Stimulated activated CD8-positive, alpha-beta memory T cell treated with anti-CD3 and anti-CD28 coated beads, Interleukin-12 subunit alpha, Interleukin-12 subunit beta, amount 100 ng/mL, for 24 hours (primary cell): ENCODE data around the gene PDLIM1.

ENCODE experiments used
- DNase-seq: peaks from one replicate; pipeline ENCODE4 v3.0.0-alpha.2; 2020; ENCODE audit errors: extremely low read depth

PDLIM1 gene

DNA sequence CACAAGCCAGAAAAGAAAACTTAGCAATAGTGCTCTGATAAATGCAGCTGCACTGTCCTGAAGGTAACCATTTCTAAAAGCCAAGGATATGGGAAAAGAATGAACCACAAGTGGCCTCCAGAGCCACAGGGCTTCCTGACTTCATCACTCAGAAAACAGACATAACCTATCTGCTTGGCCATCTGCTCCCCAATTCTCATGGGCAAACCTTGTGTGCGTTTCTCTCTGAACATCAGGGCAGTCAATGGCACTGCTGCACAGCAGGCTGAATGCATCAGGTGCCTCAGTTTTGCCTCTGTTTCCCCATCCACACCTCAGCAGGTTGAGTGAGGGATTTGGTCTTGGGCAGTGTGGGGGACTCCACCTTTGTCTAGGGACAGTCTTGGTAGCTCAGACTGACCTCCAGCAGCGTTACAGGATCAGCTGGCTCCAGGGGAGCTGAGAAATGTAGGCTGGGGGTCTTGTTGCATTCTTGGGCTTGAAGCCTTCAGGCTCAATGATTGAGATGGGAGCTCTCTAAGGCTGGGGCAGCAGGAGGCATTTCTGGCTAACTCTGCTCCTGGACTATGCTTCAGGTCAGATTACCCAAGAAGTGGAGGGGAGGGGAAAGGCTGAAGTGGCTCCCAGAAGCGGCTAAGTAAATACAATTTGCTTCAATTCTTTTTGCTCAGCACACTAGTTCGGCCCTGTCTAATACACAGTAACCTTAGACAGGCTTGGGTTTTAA, 23.6 kb upstream of the PDLIM1 start:
- DNase-seq: no peak

DNA sequence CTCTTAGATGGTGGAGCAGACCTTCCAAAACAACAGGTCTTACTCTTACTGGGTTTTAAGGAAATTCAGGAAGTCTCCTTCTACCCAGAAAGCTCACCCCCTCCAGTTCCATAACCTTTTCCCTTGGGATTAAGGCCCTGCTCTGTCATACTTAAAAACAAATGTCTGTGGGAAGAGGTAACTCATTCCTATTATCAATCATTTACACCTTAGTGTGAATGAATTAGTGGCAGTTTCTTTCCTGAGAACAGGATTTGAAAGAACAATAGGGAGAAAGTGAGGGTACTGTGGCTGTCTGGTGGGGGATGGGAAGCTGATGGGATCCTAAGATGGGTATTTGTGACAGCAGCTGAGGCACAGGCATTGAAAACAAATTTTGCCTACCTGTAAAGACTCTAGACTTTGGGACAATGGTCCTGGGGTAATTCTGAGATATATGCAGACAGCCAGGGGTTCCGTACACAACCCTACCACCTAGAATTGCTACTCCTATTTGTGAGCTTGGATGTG, 22.2 kb upstream of the PDLIM1 start:
- no peak for DNase-seq

DNA sequence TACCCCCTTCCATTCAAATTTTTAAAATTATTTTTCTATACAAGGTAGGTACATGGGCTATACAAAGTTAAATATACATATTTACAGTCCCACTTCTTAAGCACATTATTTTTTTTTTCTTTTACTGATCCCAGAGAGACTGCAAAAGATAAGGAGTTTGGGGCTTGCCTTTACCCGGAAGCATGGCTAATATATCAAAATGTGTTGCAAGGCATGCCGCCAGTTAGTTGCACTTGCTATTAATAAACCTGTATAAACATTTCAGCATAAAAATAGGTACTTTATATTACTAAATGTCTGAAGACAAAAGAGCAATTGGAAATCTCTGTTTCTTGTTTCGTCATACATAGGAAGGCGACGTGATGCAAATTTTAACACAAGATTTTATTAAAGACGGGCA, 21.5 kb upstream of the PDLIM1 start:
- DNase-seq: no peak

DNA sequence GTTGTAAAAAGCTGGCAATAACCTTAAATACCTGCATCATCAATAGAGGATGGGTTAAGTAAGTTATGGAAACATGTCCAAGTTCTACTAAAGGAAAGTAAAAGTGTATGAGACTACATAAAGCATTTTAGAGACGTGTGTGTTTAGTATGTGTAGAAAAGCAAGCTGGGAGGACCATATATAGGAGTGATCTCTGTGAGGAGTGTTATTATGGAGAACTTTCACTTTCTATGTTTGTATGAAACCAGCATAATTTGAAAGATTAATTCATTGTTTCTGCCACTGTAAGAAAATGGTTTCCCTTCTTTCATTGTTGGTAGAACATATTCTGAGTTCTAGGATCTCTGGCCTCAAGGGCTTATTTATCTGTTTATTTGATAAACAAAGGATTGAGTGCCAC, 19.2 kb upstream of the PDLIM1 start:
- DNase-seq: no peak

DNA sequence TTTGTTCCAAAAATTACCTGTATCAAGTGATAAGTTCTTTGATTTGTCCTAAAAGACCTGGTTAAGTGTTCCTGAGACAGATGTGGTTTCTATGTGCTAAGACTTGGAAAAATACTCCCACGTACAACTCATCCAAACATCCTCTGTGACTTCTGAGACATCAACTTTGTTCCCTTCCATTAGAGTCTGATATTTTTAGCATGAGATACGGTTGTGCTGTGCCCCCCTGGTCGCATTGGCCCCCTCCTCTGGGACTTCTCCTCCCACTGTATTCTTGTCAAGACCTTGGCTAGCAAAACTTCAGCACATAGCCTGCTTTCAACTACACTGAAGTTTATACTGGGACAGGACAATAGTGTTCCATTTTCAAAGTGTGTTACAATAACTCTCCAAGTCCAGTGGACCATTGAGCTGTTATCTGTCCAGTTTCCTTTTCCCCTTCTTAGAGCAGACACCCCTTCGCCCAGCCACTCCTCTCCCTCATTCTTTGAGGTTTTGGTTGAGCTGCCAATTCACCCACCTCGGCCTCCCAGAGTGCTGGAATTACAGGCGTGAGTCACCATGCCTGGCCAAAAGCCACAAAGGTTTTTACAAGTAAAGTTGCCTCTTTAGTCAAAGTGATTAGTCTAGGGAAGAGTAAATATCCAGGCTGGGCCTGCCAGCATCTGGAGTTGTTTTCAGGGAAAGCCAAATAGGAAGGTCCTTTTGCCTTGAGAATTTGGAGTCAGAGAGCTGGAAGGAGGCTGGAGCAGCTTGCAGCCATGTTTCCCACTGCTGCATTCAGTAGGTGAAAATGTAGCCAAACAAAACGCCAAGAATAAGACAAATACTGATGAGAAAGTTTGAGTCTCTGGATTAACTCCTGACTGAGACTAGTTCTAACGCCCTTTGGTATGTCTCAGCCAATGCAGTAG, 17.8 kb upstream of the PDLIM1 start:
- DNase-seq: no peak

DNA sequence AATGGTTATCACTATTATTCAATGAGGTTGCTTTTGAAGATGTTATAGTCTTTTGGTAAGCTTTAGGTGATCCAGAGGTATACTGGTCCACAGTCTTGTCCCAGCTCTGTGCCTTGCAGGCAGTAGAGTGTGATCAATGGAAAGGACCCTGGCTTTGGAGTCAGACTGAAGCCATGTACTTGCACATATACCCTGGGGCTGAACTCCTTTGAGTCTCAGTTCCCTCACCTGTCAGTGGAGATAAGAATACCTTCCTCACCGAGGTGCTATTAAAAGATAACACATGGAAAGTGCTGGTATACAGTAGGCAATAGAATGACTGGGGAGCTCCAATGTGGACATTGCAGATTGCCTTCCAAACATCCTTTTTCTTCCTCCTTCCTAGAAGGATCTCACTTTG, 16.0 kb upstream of the PDLIM1 start:
- no peak for DNase-seq

DNA sequence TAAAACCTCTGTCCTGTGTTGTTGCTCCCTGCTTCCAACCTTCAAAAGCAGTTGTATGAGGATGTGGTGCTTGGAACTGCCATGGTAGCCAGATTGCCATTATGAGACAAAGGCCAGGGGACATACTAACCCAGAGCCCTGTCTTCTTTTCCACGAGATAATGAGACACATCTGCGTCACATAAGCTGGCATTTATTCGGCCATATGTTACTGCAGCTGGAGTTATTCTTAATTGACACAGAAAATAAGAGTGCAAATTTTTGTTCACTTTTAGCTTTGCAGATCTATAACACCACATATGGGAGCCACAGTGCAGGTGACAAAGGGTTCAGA, 15.5 kb upstream of the PDLIM1 start:
- no peak for DNase-seq

DNA sequence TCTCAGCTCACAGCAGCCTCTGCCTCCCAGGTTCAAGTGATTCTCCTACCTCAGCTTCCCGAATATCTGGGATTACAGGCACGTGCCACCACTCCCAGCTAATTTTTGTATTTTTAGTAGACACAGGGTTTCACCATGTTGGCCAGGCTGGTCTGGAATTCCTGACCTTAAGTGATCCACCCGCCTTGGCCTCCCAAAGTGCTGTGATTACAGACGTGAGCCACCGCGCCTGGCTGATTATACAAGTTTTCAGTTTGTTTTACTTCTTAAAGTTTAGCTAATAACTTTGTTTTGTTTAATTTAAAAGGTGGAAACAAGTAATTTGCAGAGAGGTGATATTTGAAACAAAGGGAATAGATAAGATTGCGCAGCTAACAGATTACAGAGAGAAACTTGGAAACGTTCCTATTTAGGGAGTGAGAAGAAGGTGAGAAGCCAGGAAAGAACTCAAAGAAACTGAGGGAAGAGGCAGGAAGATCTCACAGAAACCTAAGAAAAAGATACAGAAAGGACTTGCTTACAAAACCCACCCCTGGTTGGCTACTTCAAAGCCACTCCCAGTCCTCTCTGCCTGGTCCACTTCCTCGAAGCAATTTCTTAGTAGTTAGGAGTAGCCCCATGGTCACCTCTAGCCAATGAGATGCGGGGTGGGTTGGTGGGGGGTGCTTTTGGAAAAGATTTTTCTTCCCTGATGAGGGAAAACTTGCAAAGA, 15.0 kb upstream of the PDLIM1 start:
- DNase-seq: no peak

DNA sequence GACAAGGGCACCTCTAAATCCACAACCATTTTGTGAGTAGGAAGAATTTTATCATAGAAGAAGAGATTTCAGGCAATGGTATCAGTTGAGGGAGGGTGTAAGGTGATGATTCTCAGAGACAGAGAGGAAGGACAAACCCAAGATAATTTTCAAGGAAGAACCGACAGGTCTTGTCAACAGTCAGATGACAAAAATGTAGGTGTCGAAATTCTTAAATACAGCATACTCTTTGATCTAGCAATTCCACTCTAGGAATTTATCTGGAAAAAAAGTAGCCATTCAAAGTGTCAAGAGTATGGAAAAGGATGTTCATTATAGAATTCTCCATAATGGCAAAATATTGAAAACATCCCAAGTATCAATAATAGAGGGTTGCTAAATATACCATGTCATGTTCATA, 14.2 kb upstream of the PDLIM1 start:
- DNase-seq: no peak

DNA sequence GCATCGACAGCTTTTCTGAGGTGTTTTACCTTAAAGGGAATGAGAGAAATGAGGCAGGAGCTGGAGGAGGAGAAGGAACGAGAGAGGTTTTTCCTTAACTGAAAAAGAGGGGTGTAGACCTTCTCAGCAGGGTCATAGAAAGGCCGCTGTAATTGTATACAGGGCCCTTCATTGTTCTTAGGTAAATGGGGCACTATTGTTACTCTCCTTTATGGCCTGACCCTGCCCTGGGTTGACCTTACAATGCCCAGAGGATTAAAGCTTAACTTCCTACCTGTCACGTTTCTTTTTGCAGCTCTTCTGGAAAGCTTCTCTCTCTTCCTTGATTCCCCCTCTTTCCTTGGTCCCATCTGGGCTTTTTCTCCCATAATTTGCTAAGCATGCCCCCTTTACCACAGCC, 13.7 kb upstream of the PDLIM1 start:
- no peak for DNase-seq

DNA sequence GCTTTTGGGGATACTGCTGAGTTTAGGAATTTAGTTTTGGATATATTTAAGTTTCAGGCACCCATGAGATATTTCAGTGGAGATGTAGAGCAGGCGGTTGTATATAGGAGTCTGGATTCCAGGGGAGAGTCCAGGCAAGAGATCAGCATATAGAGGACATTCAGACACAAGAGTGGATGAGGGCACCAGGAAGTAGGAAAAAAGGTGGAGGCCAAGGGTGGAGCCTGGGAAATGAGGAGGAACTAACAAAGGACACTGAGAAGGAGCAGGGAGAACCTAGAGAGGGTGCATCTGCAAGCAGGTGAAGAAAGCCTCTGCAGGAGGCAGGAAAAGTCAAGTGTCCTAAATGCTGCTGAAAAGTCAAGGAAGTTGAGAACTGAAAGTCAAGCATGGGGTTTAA, 13.1 kb upstream of the PDLIM1 start:
- DNase-seq: no peak

DNA sequence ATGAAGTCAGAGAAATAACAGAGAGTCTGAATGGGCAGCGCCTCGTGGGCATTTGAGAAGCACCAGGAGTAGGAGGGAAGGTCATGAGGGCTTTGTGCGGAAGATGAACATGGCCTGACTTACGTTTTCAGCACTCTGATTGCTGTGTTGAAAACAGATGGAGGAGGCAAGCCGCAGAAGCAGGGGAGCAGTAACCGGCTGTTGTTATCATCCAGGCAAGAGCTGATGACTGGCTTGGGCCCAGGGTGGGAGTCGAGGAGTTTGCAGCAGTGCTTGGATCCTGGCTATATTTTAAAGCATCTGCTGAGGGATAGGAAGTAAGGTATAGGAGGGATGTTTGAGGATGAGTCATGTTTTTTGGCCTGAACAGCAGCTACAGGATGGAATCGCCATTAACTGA, 12.7 kb upstream of the PDLIM1 start:
- no peak for DNase-seq

DNA sequence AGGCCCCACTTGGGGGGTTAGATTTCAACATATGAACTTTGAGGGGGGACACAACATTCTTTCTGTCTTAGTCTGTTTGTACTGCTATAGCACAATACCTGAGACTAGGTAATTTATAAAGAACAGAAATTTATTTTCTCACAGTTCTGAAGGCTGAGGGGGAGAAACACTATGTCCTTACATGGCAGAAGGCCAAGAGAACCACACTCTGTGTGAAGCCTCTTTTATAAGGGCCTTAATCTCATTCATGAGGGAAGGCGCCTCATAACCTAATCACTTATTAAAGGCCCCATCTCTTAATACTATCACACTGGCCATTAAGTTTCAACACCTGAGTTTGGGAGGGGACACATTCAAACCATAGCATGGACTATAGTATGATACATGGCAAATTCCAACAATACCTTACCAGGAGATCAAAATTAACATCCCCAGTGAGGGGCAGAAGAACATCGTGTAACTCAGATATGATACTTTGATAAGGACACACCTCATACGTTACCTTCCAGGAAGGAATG, 9.3 kb upstream of the PDLIM1 start:
- no peak for DNase-seq

DNA sequence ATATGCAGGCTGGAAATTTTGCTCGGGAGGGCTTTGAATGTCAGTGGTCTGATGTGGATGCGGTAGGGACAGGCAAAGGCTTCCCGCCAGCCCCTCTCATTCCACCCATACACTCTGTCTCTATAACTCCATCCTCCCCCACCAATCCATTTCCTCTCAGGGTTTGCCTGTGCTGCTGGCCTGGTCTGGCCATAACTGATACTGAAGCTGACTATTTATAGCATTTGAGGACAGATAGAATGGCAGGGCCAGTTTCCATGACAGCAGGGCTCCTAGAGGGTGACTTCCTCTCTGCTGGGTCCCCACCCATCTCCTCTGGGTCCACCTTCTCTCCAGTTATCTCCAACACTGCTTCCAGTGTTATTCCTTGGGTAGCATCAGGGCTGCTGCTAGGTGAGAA, 6.6 kb upstream of the PDLIM1 start:
- no peak for DNase-seq

DNA sequence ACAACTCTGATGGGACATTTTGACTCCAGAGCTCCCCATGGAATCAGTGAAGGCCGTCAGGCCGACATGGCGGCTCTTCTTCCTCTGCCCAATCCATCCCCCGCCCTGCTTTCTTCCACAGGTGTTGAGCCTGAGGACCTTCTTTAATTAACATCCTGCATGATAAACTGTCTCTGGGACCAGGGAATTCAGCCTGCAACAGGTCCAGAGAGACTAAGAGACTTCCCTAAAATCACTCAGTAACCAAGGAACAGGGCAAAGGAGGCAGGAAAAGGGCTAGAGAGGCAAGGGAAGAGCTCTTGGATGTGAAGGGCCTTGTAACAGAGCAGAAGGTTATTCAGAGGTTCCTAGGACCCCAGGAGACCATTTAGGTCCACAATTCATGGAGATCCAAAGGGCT, 6.0 kb upstream of the PDLIM1 start:
- no peak for DNase-seq

DNA sequence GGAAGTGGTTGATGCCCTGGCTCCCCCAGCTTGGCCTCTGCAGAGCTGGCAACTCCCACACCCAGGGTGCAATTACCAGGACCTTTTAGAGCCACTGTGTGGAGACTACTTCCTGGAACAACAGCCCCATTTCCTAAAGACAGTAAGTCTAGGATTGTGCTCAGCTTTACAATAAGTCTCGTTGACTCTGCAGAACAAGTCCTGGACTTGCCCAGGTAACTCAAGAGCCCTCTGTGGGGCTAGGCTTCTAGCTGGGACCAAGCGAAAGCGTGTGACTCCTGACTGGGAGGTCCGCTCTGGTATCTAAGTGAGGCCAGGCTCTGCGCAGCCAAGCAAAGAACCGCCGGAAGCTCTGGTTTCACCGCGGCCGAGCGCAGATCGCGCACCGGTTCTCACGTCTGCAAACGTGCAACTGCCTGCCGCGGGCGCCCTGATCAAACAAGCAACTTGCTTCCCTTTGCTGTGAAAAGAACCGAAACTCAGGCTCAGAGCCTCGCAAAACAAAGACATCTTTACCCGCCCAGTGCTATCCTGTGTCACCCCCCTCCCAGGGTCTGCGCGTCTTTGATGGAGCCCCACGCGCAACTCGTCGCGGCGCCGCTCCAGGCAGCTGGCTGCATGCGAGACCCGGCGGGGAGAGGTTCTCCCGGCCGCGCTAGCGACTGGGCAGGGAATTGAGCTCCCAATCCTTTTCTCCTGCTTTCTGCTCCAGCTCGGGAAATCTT, 4.4 kb upstream of the PDLIM1 start:
- DNase-seq: no peak

DNA sequence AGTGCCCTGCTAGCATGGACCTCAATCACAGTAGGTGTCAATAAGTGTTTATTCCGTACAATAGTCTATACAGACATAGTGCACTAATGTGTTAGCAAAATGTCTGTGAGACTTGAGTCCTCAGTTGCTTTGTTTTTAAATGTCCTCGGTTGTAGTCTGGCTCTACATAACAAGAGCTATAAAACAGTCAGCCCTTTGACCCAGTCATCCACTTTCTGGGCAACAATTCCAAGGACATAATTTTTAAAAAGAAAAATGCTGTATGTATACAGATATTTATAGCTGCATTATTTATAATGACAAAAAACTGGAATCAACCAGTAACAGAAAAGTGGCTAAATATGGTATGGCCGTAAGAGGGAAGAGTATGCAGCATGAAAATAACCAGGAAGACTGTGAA, 2.8 kb upstream of the PDLIM1 start:
- DNase-seq: no peak

DNA sequence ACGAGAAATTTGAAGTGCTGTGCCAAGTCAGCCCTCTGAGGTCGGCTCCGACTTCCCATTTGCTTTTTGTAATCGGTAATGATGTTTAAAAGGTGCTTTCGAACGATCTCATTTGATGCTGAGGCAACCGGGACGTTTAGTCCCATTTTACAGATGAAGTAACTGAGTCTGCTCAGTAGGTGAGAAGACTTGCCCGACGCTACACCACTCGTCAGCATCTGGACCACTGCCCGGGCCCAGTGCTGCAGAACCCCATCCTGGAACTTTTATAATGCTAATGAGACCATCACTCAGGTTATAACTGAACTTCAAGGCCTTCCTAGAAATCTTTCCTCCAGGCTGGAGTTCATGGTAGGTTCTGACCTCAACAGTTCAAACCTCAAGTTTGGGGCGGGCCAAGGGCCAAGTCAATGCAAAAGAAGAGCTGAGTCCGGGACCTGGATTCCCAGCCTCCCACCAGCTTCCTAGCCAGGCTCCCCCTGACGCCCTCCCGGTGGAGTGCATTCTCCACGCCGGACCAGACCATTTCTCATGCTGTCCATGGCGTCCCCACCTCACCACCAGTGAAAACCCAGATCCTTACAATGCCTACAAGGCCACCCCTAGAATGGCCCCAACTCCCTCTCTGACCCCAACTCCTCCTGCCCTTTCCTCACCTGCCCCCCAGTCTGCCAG, 699 bp upstream of the PDLIM1 start:
- no peak for DNase-seq

DNA sequence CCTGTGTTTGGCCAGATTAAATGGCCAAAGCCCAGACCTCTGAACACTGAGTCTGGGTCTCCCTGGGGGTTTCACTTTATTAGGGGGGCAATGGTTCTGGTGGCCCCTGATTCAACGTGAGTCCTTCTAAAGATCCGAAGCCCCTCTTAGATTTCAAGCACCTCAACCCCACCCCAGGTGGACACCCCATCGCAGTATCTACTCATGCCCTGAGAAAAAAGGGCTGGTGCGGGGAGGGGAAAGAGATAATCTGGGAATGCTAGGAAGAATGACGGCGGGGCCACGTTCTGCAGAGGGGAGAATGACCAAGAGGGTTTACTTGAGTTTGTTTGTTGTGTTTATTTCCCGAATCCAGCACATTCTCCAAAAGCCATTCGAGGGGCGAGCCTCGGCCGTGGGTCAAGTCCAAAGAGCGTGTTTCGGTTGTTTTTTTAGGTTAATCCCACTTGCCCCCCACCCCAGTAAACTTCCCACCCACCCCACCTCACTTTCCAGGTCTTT, 832 bp downstream of the PDLIM1 start:
- DNase-seq: no peak

DNA sequence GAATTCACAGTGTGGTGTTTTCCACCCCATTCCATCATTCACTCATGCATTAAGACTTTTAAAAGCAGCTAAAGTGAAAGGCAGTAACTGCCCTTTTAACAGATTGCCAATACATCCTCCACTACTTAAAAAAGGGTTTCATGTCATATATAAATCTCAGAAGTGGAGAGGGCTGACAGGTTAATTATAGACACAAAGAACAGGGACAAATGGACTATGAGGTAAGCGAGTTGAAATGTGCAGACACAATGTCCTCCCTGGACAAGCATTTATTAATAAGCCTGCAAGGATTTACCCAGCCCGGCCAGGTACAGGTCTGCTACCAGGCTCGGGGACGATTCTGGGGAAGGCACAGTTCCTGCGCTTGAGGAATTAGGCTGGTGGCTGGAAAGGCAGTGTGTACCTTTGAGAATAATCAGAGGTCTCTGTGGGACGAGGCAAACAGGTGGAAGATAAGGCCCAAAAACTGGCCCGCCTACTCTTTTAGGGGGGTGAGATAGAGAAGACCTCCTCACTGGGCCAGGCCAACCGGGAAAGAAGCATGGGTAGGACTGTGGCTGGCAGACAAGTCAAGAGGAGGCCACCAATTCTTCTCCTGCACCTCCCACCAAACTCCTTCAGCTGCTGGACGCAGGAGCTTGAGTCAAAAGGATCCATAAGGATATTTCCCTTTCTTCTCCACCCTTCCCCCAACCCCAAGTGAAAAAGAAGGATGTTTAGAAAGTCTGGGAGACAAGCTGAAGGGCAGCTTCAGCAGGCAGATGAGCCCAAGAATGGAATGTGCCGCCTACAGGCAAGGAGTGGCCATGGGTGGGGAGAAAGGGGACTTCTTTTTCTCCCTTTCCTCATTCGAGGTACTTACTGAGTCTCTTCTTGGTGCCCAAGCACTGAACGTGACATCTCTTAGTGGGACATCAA, 1.5 kb downstream of the PDLIM1 start:
- no peak for DNase-seq
